ENCODE data around the gene WDR89. TPM values are rescaled to one million over a fixed set of nuclear protein-coding genes. Genes with fewer than 3 reads are reported as not detected.
"Not testable (repeated sequence)": the region's sequence is repeated elsewhere in the genome, so short reads cannot be mapped to it uniquely, and the experiment has no call there.

Gene WDR89
- total RNA-seq, 1 donor from 2014 or later = 7.7 TPM

DNA sequence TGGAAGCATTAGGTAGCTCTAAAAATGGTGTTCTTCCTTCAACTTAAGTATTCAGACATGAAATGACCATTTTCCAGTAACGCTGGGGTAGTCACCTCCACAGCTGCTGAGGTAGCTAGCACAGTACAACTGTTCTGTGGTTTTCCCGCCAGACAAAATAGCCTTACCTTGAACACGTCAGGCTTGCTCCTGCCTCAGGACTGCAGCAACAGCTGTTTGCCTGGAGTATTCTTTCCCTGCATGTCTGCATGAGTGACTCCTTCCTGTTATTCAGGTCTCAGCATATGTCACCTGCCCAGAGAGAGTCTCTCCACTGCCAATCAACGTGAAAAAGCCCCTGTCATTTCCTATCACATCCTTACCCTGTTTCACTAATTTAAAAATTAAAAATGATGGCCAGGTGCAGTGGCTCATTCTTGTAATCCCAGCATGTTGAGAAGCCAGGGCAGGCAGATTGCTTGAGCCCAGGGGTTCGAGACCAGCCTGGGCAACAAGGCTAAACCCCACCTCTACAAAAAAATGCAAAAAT lies 37.9 kb downstream of the WDR89 start:
- no peak for DNase-seq (ENCODE audit: low read depth)
- TF ChIP-seq, protein P1, sequence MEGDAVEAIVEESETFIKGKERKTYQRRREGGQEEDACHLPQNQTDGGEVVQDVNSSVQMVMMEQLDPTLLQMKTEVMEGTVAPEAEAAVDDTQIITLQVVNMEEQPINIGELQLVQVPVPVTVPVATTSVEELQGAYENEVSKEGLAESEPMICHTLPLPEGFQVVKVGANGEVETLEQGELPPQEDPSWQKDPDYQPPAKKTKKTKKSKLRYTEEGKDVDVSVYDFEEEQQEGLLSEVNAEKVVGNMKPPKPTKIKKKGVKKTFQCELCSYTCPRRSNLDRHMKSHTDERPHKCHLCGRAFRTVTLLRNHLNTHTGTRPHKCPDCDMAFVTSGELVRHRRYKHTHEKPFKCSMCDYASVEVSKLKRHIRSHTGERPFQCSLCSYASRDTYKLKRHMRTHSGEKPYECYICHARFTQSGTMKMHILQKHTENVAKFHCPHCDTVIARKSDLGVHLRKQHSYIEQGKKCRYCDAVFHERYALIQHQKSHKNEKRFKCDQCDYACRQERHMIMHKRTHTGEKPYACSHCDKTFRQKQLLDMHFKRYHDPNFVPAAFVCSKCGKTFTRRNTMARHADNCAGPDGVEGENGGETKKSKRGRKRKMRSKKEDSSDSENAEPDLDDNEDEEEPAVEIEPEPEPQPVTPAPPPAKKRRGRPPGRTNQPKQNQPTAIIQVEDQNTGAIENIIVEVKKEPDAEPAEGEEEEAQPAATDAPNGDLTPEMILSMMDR (conservative IDR thresholded peaks at IDR 0.05; ENCODE audit: low read depth, low read length) = no peak
- no peak overlapping the region for H3K4me3 ChIP-seq (ENCODE audit: low read depth, low read length)

DNA sequence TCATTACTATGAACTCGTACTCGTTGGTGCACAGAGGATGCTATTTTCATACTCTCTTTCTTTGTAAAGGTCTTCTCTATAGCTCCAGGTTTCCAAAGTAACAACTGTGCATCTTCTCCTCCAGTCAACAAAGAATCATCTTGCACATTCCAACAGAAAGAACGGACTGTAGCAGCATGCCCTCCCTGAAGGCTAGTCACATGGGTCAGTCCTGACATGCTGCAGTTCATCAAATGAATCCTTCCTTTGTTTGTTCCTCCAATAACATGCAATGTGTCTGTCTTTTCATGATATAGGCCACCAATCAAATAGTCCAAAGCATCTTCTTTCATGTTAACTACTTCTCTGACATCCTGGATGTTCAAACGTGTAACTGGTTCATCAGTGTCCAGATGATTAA lies 42.9 kb downstream of the WDR89 start:
- no peak overlapping the region for H3K4me3 ChIP-seq (ENCODE audit: low read depth, low read length)
- TF ChIP-seq, protein P1 (conservative IDR thresholded peaks at IDR 0.05; ENCODE audit: low read depth, low read length) = no peak
- no peak for DNase-seq (ENCODE audit: low read depth)

DNA sequence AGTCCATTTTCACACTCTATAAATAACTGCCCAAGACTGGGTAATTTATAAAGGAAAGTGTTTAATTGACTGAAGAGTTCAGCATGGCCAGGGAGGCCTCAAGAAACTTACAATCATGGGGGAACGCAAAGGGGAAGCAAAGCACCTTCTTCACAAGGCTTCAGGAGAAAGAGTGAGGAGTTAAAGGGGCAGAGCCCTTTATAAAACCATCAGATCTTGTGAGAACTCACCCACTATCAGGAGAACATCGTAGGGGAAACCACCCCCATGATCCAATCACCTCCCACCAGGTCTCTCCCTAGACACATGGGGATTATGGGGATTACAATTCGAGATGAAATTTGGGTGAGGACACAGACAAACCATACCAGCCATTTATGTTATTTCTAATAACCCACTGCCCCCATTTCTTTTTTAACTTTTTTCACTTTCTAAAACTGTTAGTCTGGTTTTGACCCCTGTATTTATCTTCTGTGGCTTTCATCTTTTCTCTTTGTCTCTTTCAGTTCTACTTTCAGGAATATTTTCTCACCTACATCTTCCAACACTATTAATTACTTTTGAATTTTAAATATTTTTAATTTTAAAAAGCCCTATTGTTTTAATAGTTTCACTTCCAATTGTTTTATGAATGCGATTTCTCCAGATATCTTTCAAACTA lies 44.5 kb downstream of the WDR89 start:
- TF ChIP-seq, protein P1 (conservative IDR thresholded peaks at IDR 0.05; ENCODE audit: low read depth, low read length) = no peak
- H3K4me3 ChIP-seq (ENCODE audit: low read depth, low read length) = no peak overlapping the region
- DNase-seq (ENCODE audit: low read depth) = no peak

DNA sequence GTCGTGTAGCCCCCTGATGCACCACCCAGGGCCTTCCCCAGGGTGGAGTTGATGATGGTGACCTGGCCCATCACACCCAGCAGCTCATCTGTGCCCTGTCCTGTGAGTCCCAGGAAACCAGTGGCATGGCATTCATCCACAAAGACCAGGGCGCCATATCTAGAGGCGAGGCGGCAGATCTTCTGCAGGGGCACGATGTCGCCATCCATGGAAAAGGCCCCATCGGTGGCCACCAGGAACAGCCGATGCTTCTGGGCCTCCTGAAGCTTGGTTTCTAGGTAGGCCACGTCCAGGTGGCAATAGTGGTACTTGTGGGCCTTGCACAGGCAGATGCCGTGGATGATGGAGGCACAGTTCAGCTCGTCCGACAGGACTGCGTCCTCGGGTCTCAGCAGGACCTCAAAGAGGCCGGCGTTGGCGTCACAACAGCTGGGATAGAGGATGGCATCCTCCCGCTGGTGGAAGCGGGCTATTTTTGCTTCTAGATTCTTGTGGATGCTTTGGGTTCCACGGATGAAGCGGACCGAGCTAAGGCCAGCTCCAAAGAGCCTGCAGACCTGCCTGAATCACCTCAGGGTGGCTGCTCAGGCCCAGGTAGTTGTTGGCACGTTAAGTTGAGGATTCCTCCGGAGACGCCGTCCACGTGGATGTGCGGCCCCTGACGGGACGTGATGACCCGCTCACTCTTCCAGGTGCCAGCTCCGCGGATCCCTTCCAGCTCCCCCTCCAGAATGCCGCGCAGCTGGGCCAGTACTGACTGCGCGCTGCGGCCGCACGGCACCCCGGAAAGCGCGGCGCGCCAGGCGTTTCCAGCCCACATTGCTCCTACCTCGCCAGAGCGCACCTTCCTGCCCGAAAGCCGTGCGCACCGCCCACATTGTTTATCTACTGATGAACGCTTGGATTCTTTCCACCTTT lies 47.0 kb downstream of the WDR89 start:
- no peak for DNase-seq (ENCODE audit: low read depth)
- H3K4me3 ChIP-seq (ENCODE audit: low read depth, low read length) = no peak overlapping the region
- TF ChIP-seq, protein P1 (conservative IDR thresholded peaks at IDR 0.05; ENCODE audit: low read depth, low read length) = no peak

DNA sequence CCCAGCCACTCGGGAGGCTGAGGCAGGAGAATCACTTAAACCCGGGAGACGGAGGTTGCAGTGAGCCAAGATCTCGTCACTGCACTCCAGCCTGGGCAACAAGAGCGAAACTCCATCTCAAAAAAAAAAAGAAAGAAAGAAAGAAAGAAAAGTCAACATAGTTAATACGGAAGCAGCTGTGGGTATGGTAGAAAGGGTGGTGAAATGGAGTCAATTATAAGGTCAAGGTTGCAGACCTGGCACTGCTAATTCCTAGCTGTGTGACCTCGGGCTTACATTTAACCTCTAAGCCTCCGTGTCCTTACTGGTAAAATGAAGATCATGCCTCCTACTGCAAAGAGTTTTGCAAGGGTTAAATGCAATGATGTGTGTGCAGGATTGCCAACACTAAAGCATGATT lies 58.6 kb downstream of the WDR89 start:
- H3K4me3 ChIP-seq (ENCODE audit: low read depth, low read length); DNase-seq (ENCODE audit: low read depth): not testable (repeated sequence)

DNA sequence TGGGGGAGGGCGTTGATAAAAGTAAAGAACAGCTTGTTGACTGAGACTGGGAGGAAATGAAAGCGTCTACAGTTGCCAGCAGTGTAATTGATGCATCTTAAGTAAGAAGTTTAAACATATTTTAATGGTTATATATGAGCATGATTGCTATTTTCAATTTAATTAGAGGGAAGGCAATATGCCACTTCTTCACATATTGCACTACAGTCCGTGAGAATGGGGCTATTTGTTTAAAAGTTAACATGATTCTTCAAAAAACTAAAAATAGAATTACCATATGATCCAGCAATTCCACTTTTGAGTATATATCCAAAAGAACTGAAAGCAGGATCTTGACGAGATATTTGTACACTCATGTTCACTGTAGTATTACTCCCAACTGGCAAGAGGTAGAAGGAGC lies 60.2 kb downstream of the WDR89 start:
- TF ChIP-seq, protein P1 (conservative IDR thresholded peaks at IDR 0.05; ENCODE audit: low read depth, low read length) = no peak
- no peak for DNase-seq (ENCODE audit: low read depth)
- no peak overlapping the region for H3K4me3 ChIP-seq (ENCODE audit: low read depth, low read length)

DNA sequence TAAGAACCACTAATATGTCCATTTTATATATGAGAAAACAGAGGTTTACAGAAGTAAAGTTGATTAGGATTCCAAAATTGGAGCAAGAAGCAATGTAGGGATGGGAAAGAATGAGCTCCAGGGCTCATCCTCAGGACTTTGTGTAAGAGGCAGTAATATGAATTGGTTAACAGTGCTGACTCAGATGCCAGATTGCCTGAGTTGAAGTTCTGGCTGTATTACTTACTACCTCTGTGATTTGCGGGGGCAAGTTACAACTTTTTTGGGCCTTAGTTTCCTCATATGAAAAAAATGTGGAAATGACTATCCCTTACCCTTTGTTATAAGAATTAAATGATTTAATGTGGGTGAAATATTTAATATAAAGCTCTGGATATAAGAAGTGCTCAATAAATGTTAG lies 63.4 kb downstream of the WDR89 start:
- H3K4me3 ChIP-seq (ENCODE audit: low read depth, low read length) = no peak overlapping the region
- no peak for DNase-seq (ENCODE audit: low read depth)
- TF ChIP-seq, protein P1 (conservative IDR thresholded peaks at IDR 0.05; ENCODE audit: low read depth, low read length) = no peak

All from epithelial cell of proximal tubule (primary cell).